CD14-positive monocyte (primary cell): ENCODE measurements around the gene CEP78. TPM values are rescaled to one million over a fixed set of nuclear protein-coding genes. Genes with fewer than 3 reads are reported as not detected.

Experiments used
- DNase-seq, 3 donors: peaks; one replicate each; pipeline ENCODE4 v3.0.0-alpha.2; 2011 to 2022
- H2AFZ ChIP-seq: 2 replicates; pipeline ENCODE4 v1.6.0; 2012; ENCODE audit warnings: mild to moderate bottlenecking, low read depth, low read length, inconsistent platforms; ENCODE audit not compliant: insufficient read depth, poor library complexity, severe bottlenecking
- H3K27ac ChIP-seq, 2 donors: 1 replicate in 1 of 2; 2 replicates in 1 of 2; pipeline ENCODE4 v1.5.1; 2012 to 2013; ENCODE audit warnings: low read length in 2 of 2, control low read depth in 1 of 2, inconsistent platforms in 1 of 2, low read depth in 1 of 2, mild to moderate bottlenecking in 1 of 2
- H3K27me3 ChIP-seq, 2 donors: one replicate each; pipeline versions ENCODE4 v1.6.0 to v1.6.1; 2011 to 2013; ENCODE audit warnings: low read length in 2 of 2; ENCODE audit not compliant: control insufficient read depth in 2 of 2, insufficient read depth in 2 of 2
- H3K36me3 ChIP-seq, 2 donors: replicated peaks in 1 of 2; 1 replicate in 1 of 2; 2 replicates in 1 of 2; pipeline versions ENCODE4 v1.5.1 to v1.6.1; 2012 to 2013; ENCODE audit warnings: low read length in 2 of 2, control low read depth in 1 of 2, inconsistent platforms in 1 of 2, mild to moderate bottlenecking in 1 of 2; ENCODE audit not compliant: insufficient read depth in 2 of 2, control insufficient read depth in 1 of 2
- H3K4me1 ChIP-seq, 2 donors: 1 replicate in 1 of 2; 2 replicates in 1 of 2; pipeline versions ENCODE4 v1.5.1 to v1.6.1; 2012 to 2013; ENCODE audit warnings: low read length in 2 of 2, control low read depth in 1 of 2, inconsistent platforms in 1 of 2, mild to moderate bottlenecking in 1 of 2, moderate library complexity in 1 of 2; ENCODE audit not compliant: insufficient read depth in 2 of 2, control insufficient read depth in 1 of 2
- H3K4me2 ChIP-seq: replicated peaks from 2 replicates; pipeline ENCODE3; 2012; ENCODE audit warnings: low read length, moderate library complexity, mild to moderate bottlenecking; ENCODE audit not compliant: poor library complexity, severe bottlenecking; ENCODE audit errors: extremely low read depth
- H3K4me3 ChIP-seq, 3 experiments: fragments of 200-600 bp in 1 of 3; sonication (generic) in 1 of 3; replicated peaks in 1 of 3; 1 replicate in 2 of 3; 2 replicates in 1 of 3; pipeline ENCODE4 v1.5.1; 2011 to 2013; ENCODE audit warnings: low read length in 3 of 3, mild to moderate bottlenecking in 3 of 3, control low read depth in 2 of 3, low read depth in 2 of 3, inconsistent platforms in 1 of 3, moderate library complexity in 1 of 3
- H3K79me2 ChIP-seq: 2 replicates; pipeline ENCODE4 v1.6.0; 2012; ENCODE audit warnings: mild to moderate bottlenecking, control low read depth, inconsistent platforms, low read length, moderate library complexity; ENCODE audit not compliant: insufficient read depth
- H3K9ac ChIP-seq: 2 replicates; pipeline ENCODE4 v1.6.0; 2017; ENCODE audit warnings: low read length, mild to moderate bottlenecking; ENCODE audit not compliant: insufficient read depth, poor library complexity, severe bottlenecking
- H3K9me3 ChIP-seq, 2 donors: replicated peaks in 1 of 2; 1 replicate in 1 of 2; 2 replicates in 1 of 2; pipeline versions ENCODE4 v1.5.1 to v1.6.1; 2012 to 2013; ENCODE audit warnings: low read length in 2 of 2, control low read depth in 1 of 2; ENCODE audit not compliant: control insufficient read depth in 1 of 2, insufficient read depth in 1 of 2
- H4K20me1 ChIP-seq: 2 replicates; pipeline ENCODE4 v1.6.0; 2012; ENCODE audit warnings: mild to moderate bottlenecking, low read length, control low read depth, moderate library complexity; ENCODE audit not compliant: insufficient read depth
- H3K27ac Mint-ChIP-seq, 7 donors: one replicate each; pipeline ENCODE4 v1.8.0; 2020; ENCODE audit warnings: mild to moderate bottlenecking in 7 of 7, mixed read lengths in 7 of 7, moderate library complexity in 6 of 7, inconsistent platforms in 2 of 7
- H3K27me3 Mint-ChIP-seq, 3 donors: one replicate each; pipeline ENCODE4 v1.8.0; 2021 to 2022; ENCODE audit warnings: low read depth in 3 of 3, mild to moderate bottlenecking in 3 of 3, mixed read lengths in 3 of 3, moderate library complexity in 3 of 3, inconsistent platforms in 1 of 3
- H3K36me3 Mint-ChIP-seq, 2 donors: one replicate each; pipeline ENCODE4 v1.8.0; 2020; ENCODE audit warnings: mixed read lengths in 2 of 2, inconsistent platforms in 1 of 2, mild to moderate bottlenecking in 1 of 2
- H3K4me1 Mint-ChIP-seq: one replicate; pipeline ENCODE4 v1.8.0; 2020; ENCODE audit warnings: mild to moderate bottlenecking, mixed read lengths
- H3K4me3 Mint-ChIP-seq, 2 donors: one replicate each; pipeline ENCODE4 v1.8.0; 2020; ENCODE audit warnings: mild to moderate bottlenecking in 2 of 2, mixed read lengths in 2 of 2, moderate library complexity in 1 of 2
- H3K9me3 Mint-ChIP-seq, 7 donors: one replicate each; pipeline ENCODE4 v1.8.0; 2020 to 2022; ENCODE audit warnings: mixed read lengths in 7 of 7, mild to moderate bottlenecking in 6 of 7, moderate library complexity in 6 of 7, inconsistent platforms in 2 of 7
- WGBS: methylation state at CpG from one replicate; pipeline ENCODE4 v1.1.5; 2013; ENCODE audit warnings: missing lambda C conversion rate; ENCODE audit not compliant: insufficient coverage; 5-methylcytosine and 5-hydroxymethylcytosine counted together
- intact Hi-C, 2 donors: fragments of 100-400 bp; cut with micrococcal nuclease; formaldehyde crosslinking; loops; one replicate each; pipeline versions ENCODE4 v1.15.0 to v1.15.1; 2023
- polyA plus RNA-seq, 3 donors: library from polyadenylated mRNA; depleted of rRNA in 1 of 3; unstranded in 2 of 3; stranded (reverse) in 1 of 3; fragments of 300-500 nt in 2 of 3; fragments of >200 nt in 1 of 3; fragmentation: Illumina TruSeq in 2 of 3; gene quantifications; 1 replicate in 2 of 3; 2 replicates in 1 of 3; pipeline ENCODE4 v1.2.3, GENCODE V29; 2012 to 2021
- TF ChIP-seq, protein P1 (sequence below): fragments of 200-600 bp; IDR thresholded peaks from one replicate; pipeline ENCODE4 v1.8.0; 2022; ENCODE audit warnings: antibody characterized with exemption, mild to moderate bottlenecking

The CEP78 gene
- polyA plus RNA-seq, 3 donors, result 1.7 to 3.3 (median 2.5) TPM

- H3K4me3 ChIP-seq, result no peak overlapping the region
- TF ChIP-seq, protein P1, sequence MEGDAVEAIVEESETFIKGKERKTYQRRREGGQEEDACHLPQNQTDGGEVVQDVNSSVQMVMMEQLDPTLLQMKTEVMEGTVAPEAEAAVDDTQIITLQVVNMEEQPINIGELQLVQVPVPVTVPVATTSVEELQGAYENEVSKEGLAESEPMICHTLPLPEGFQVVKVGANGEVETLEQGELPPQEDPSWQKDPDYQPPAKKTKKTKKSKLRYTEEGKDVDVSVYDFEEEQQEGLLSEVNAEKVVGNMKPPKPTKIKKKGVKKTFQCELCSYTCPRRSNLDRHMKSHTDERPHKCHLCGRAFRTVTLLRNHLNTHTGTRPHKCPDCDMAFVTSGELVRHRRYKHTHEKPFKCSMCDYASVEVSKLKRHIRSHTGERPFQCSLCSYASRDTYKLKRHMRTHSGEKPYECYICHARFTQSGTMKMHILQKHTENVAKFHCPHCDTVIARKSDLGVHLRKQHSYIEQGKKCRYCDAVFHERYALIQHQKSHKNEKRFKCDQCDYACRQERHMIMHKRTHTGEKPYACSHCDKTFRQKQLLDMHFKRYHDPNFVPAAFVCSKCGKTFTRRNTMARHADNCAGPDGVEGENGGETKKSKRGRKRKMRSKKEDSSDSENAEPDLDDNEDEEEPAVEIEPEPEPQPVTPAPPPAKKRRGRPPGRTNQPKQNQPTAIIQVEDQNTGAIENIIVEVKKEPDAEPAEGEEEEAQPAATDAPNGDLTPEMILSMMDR, result no peak
- H3K27ac Mint-ChIP-seq, result no peak overlapping the region
- H3K27ac ChIP-seq, result no peak overlapping the region
- no peak for DNase-seq
- H3K36me3 ChIP-seq, result peaks cover 4 to 55% of the 10 kb centered on the region in 2 donors
- H3K9me3 ChIP-seq, result no peaks in the 10 kb centered on the region
- H3K4me3 Mint-ChIP-seq, result no peak overlapping the region
- no peaks in the 10 kb centered on the region for H3K4me1 ChIP-seq
- H3K4me1 Mint-ChIP-seq, result peaks cover 8% of the 10 kb centered on the region
- intact Hi-C loops, result no loop called here
- no peak overlapping the region for H3K4me2 ChIP-seq
- no peaks in the 10 kb centered on the region for H4K20me1 ChIP-seq
- WGBS, result no CpG with 5 or more reads among the region's 1 CpG
- H3K9me3 Mint-ChIP-seq, result no peaks in the 10 kb centered on the region
- H3K79me2 ChIP-seq, result no peaks in the 10 kb centered on the region
- H3K9ac ChIP-seq, result no peak overlapping the region
- H3K27me3 ChIP-seq, result no peaks in the 10 kb centered on the region
- peaks cover 37 to 51% of the 10 kb centered on the region in 2 donors for H3K36me3 Mint-ChIP-seq
- H2AFZ ChIP-seq, result no peak overlapping the region
- no peaks in the 10 kb centered on the region for H3K27me3 Mint-ChIP-seq
Observed at GRCh38 chr9:78243130-78243529, 7.3 kb downstream of the CEP78 start.

GRCh38 chr9:78245401-78245800 is 9.5 kb downstream of the CEP78 start:
- H3K4me1 Mint-ChIP-seq, result peaks cover 10% of the 10 kb centered on the region
- TF ChIP-seq, protein P1, result no peak
- no peak overlapping the region for H3K4me3 Mint-ChIP-seq
- H3K4me2 ChIP-seq, result no peak overlapping the region
- no peaks in the 10 kb centered on the region for H3K79me2 ChIP-seq
- H3K27me3 Mint-ChIP-seq, result no peaks in the 10 kb centered on the region
- no peak overlapping the region for H3K4me3 ChIP-seq
- peaks cover 0 to 10% of the 10 kb centered on the region in 2 donors for H3K4me1 ChIP-seq
- intact Hi-C loops, result no loop called here
- H3K36me3 ChIP-seq, result peaks cover 4 to 46% of the 10 kb centered on the region in 2 donors
- no peak for DNase-seq
- WGBS, result 100% methylated on average over 1 of the region's 1 CpG
- no peaks in the 10 kb centered on the region for H3K9me3 Mint-ChIP-seq
- no peak overlapping the region for H2AFZ ChIP-seq
- no peak overlapping the region for H3K27ac ChIP-seq
- H3K9me3 ChIP-seq, result no peaks in the 10 kb centered on the region
- H3K36me3 Mint-ChIP-seq, result peaks cover 34 to 41% of the 10 kb centered on the region in 2 donors
- no peak overlapping the region for H3K27ac Mint-ChIP-seq
- no peak overlapping the region for H3K9ac ChIP-seq
- no peaks in the 10 kb centered on the region for H3K27me3 ChIP-seq
- no peaks in the 10 kb centered on the region for H4K20me1 ChIP-seq
